SK-N-SH (cell line): ENCODE data around the gene UNC119. TPM values are rescaled to one million over a fixed set of nuclear protein-coding genes. Genes with fewer than 3 reads are reported as not detected.

Experiments
- CTCF ChIA-PET: fragments of 300-600, 350-600 bp; formaldehyde crosslinking; extraction: SDS; loops from one replicate; lab custom pipeline; 2021; lab: Yijun Ruan, JAX
- POLR2A ChIA-PET: fragments of 350-600 bp; sonication (Branson Sonifier 250); formaldehyde crosslinking; extraction: SDS; loops from one replicate; lab custom pipeline; 2020; ENCODE audit warnings: antibody characterized with exemption, inconsistent platforms; lab: Yijun Ruan, JAX
- DNase-seq: peaks from one replicate; pipeline ENCODE4 v3.0.0; 2012
- H2AFZ ChIP-seq: fragments of 200-600 bp; sonication (generic); 2 replicates; pipeline ENCODE4 v1.8.1; 2016; ENCODE audit warnings: antibody characterized with exemption, mild to moderate bottlenecking, low read depth
- H3F3A ChIP-seq: fragments of 200-600 bp; sonication (generic); replicated peaks from 2 replicates; pipeline ENCODE3; 2016; ENCODE audit warnings: antibody characterized with exemption, mild to moderate bottlenecking; ENCODE audit not compliant: insufficient read depth
- H3K27ac ChIP-seq, 2 experiments: fragments of 200-500 bp in 1 of 2; fragments of 200-600 bp in 1 of 2; sonication (Bioruptor generic) in 1 of 2; sonication (generic), shearing (Covaris generic) in 1 of 2; 2 replicates each; pipeline versions ENCODE4 v1.5.1 to v1.6.1; 2014 to 2016; ENCODE audit warnings: low read depth in 2 of 2, inconsistent platforms in 1 of 2, low read length in 1 of 2, mild to moderate bottlenecking in 1 of 2, mixed read lengths in 1 of 2
- H3K27me3 ChIP-seq: fragments of 200-600 bp; sonication (generic), shearing (Covaris generic); 2 replicates; pipeline ENCODE4 v1.6.1; 2016; ENCODE audit warnings: mixed run types; ENCODE audit not compliant: insufficient read depth
- H3K36me3 ChIP-seq, 2 experiments: fragments of 200-500 bp in 1 of 2; fragments of 200-600 bp in 1 of 2; sonication (Bioruptor generic) in 1 of 2; sonication (generic) in 1 of 2; replicated peaks in 1 of 2; 2 replicates each; pipeline versions ENCODE3 to v1.5.1; 2014 to 2016; ENCODE audit warnings: low read length in 1 of 2, mild to moderate bottlenecking in 1 of 2; ENCODE audit not compliant: insufficient read depth in 2 of 2, control insufficient read depth in 1 of 2
- H3K4me1 ChIP-seq, 2 experiments: fragments of 200-500 bp in 1 of 2; fragments of 200-600 bp in 1 of 2; sonication (Bioruptor generic) in 1 of 2; sonication (generic), shearing (Covaris generic) in 1 of 2; 2 replicates each; pipeline versions ENCODE4 v1.5.1 to v1.6.1; 2014 to 2016; ENCODE audit warnings: low read depth in 1 of 2, low read length in 1 of 2, mixed run types in 1 of 2; ENCODE audit not compliant: insufficient read depth in 2 of 2, control insufficient read depth in 1 of 2
- H3K4me2 ChIP-seq: fragments of 200-600 bp; sonication (generic), shearing (Covaris generic); 2 replicates; pipeline ENCODE4 v1.6.1; 2017; ENCODE audit warnings: mixed run types
- H3K4me3 ChIP-seq, 2 experiments: fragments of 200-500 bp in 1 of 2; fragments of 200-600 bp in 1 of 2; sonication (Bioruptor generic) in 1 of 2; sonication (generic), shearing (Covaris generic) in 1 of 2; 2 replicates each; pipeline versions ENCODE4 v1.5.1 to v1.8.1; 2014 to 2016; ENCODE audit warnings: low read depth in 2 of 2, inconsistent platforms in 1 of 2, low read length in 1 of 2, mild to moderate bottlenecking in 1 of 2, mixed read lengths in 1 of 2, moderate library complexity in 1 of 2
- H3K79me2 ChIP-seq: fragments of 200-600 bp; sonication (generic); 2 replicates; pipeline ENCODE4 v1.8.1; 2017; ENCODE audit warnings: mild to moderate bottlenecking; ENCODE audit not compliant: insufficient read depth
- H3K9ac ChIP-seq: fragments of 200-600 bp; sonication (generic); 2 replicates; pipeline ENCODE4 v1.6.1; 2017; ENCODE audit warnings: mixed run types
- H3K9me2 ChIP-seq: fragments of 200-600 bp; sonication (generic); 2 replicates; pipeline ENCODE4 v1.6.1; 2017; ENCODE audit warnings: mixed run types
- H3K9me3 ChIP-seq: fragments of 200-600 bp; sonication (generic); 2 replicates; pipeline ENCODE4 v1.6.1; 2017; ENCODE audit warnings: mixed run types, mild to moderate bottlenecking, moderate library complexity
- H4K20me1 ChIP-seq: fragments of 200-600 bp; sonication (generic); 2 replicates; pipeline ENCODE4 v1.6.1; 2017; ENCODE audit warnings: mild to moderate bottlenecking, mixed run types; ENCODE audit not compliant: insufficient read depth
- CHD2 ChIP-seq: fragments of 150-350 bp; IDR thresholded peaks from 2 replicates; pipeline ENCODE4 v1.6.1; 2018; ENCODE audit warnings: low read length; ENCODE audit not compliant: partially characterized antibody
- ELF1 ChIP-seq: IDR thresholded peaks from 2 replicates; pipeline ENCODE4 v1.4.0; 2012
- EP300 ChIP-seq, 2 experiments: IDR thresholded peaks; 2 replicates each; pipeline versions ENCODE4 v1.4.0 to v1.6.1; 2012; ENCODE audit warnings: borderline replicate concordance in 1 of 2, low read depth in 1 of 2, low read length in 1 of 2
- EZH2phosphoT487 ChIP-seq: fragments of 200-600 bp; sonication (generic); IDR thresholded peaks from 2 replicates; pipeline ENCODE4 v1.6.1; 2017; ENCODE audit warnings: low read depth, mixed run types, mild to moderate bottlenecking, antibody characterized with exemption, moderate library complexity, borderline replicate concordance
- FOXJ3 ChIP-seq: sonication (generic); formaldehyde crosslinking; IDR thresholded peaks from 2 replicates; pipeline ENCODE4 v1.5.1; 2020; ENCODE audit warnings: mild to moderate bottlenecking, missing genetic modification reagents
- GATA2 ChIP-seq: sonication (generic); formaldehyde crosslinking; IDR thresholded peaks from 2 replicates; pipeline ENCODE4 v1.5.0; 2020; ENCODE audit warnings: mild to moderate bottlenecking, missing genetic modification reagents
- JUND ChIP-seq: IDR thresholded peaks from 2 replicates; pipeline ENCODE4 v1.4.0; 2012
- MXI1 ChIP-seq: IDR thresholded peaks from 2 replicates; pipeline ENCODE4 v1.6.1; 2012; ENCODE audit warnings: mild to moderate bottlenecking, low read depth, low read length, improper control_type of control experiment
- NFIC ChIP-seq: IDR thresholded peaks from 2 replicates; pipeline ENCODE4 v1.4.0; 2012; ENCODE audit warnings: borderline replicate concordance
- NRF1 ChIP-seq: IDR thresholded peaks from 2 replicates; pipeline ENCODE4 v1.6.1; 2012; ENCODE audit warnings: low read depth, mild to moderate bottlenecking, low read length
- RCOR1 ChIP-seq: fragments of 150-350 bp; IDR thresholded peaks from 2 replicates; pipeline ENCODE4 v1.6.1; 2017; ENCODE audit warnings: antibody characterized with exemption, low read length
- RFX5 ChIP-seq: IDR thresholded peaks from 2 replicates; pipeline ENCODE4 v1.6.1; 2012; ENCODE audit warnings: mild to moderate bottlenecking, improper control_type of control experiment, low read length
- SMC3 ChIP-seq: IDR thresholded peaks from 2 replicates; pipeline ENCODE4 v1.6.1; 2012; ENCODE audit warnings: low read depth, low read length, improper control_type of control experiment
- TAF1 ChIP-seq: IDR thresholded peaks from 2 replicates; pipeline ENCODE4 v1.6.1; 2012; ENCODE audit warnings: low read depth, mild to moderate bottlenecking, low read length, moderate library complexity, borderline replicate concordance
- TEAD4 ChIP-seq: IDR thresholded peaks from 2 replicates; pipeline ENCODE4 v1.4.0; 2012; ENCODE audit warnings: mild to moderate bottlenecking, borderline replicate concordance; ENCODE audit not compliant: insufficient read depth
- YY1 ChIP-seq: IDR thresholded peaks from 2 replicates; pipeline ENCODE4 v1.4.0; 2012; ENCODE audit warnings: low read depth, mild to moderate bottlenecking
- WGBS: methylation state at CpG from one replicate; pipeline ENCODE4 v1.1.6; 2017; ENCODE audit warnings: low lambda C conversion rate; 5-methylcytosine and 5-hydroxymethylcytosine counted together
- polyA plus RNA-seq, 3 experiments: library from polyadenylated mRNA; depleted of rRNA; stranded (reverse); fragments of >200 nt; gene quantifications; 2 replicates each; pipeline ENCODE4 v1.2.3, GENCODE V29; 2012
- TF ChIP-seq, protein P1 (sequence below): fragments of 200-600 bp; sonication (generic); IDR thresholded peaks from 2 replicates; pipeline ENCODE4 v1.6.1; 2017; ENCODE audit warnings: antibody characterized with exemption, mild to moderate bottlenecking, moderate library complexity
- TF ChIP-seq, protein P2 (sequence below): fragments of 150-350 bp; IDR thresholded peaks from 2 replicates; pipeline ENCODE4 v1.6.1; 2017; ENCODE audit warnings: antibody characterized with exemption, low read length, low read depth, borderline replicate concordance
- TF ChIP-seq, protein P3 (sequence below): IDR thresholded peaks from 2 replicates; pipeline ENCODE4 v1.6.1; 2012; ENCODE audit warnings: mild to moderate bottlenecking, low read depth, low read length, moderate library complexity
- TF ChIP-seq, protein P4 (sequence below): IDR thresholded peaks from 2 replicates; pipeline ENCODE4 v1.4.0; 2012; ENCODE audit warnings: low read depth, borderline replicate concordance

UNC119 gene
- polyA plus RNA-seq, 1 of the 3 experiments (the other 2 are of a cell fraction) = 89.9 TPM

DNA sequence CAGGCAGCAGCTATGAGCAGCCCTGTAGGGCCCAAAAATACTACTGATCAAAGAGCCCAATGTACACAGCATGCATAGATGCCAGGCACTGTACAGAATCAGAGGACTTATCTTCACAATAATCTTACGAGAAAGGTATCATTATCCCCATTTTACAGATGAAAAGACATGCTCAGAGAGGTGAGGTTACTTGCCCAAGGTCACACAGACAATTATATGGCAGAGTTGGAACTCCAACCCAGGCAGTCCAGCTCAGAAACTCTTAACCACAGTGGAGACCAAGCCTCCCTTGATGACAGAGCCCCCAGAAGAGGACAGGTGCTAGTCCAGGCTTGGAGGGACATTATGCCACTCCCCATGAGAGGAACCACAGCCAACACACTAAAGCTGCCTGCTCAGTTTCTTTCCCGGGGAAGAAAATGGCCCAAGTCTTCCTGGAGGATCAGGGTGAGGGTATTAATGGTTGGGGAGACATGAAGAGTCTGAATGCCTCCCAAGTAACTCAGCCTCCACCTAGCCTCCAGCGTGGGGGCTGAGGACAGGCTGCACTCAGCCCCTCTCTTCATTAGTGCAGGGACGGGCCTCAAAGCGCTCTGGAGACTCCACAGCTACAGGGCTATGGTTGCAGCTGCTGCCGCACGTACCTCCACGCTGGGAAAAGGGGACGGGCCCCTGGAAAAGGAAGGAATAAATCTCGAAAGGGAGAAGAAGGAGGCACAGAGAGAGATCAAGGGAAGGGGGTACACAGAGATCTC is 826 bp downstream of the UNC119 start:
- H3K36me3 ChIP-seq = peaks cover 13 to 29% of the 10 kb centered on the region in 2 experiments
- H3K4me3 ChIP-seq = peak overlapping the region; percentile 70 to 90
- no peaks in the 10 kb centered on the region for H3K27me3 ChIP-seq
- peak overlapping the region; percentile 87 for H3K9ac ChIP-seq
- no peak for DNase-seq
- 19% methylated on average over 10 of the region's 10 CpGs for WGBS
- H3K79me2 ChIP-seq = peaks cover 16% of the 10 kb centered on the region
- ChIA-PET POLR2A (interaction anchor here (0.5 kb wide), 1 partner anchor 281 kb away, joined by 3 read pairs; no protein-coding TSS in a partner anchor), CTCF (interaction anchor here (1.2 to 7.0 kb wide), 5 partner anchors 11 to 60 kb away, joined by 3 to 87 read pairs (median 17); partner anchors contain the start of gene RSKR)
- peak overlapping the region; percentile 39 to 81; a peak in 1 of 4 replicates for H3K27ac ChIP-seq
- H4K20me1 ChIP-seq = peaks cover 15% of the 10 kb centered on the region
- peaks cover 5% of the 10 kb centered on the region for H3F3A ChIP-seq
- peaks cover 3 to 33% of the 10 kb centered on the region in 2 experiments; a peak in 2 of 4 replicates for H3K4me1 ChIP-seq
- H2AFZ ChIP-seq = no peak overlapping the region
- no peaks in the 10 kb centered on the region for H3K9me2 ChIP-seq
- H3K9me3 ChIP-seq = no peaks in the 10 kb centered on the region
- TF ChIP-seq TEAD4 = no peak
- no peak for TF ChIP-seq FOXJ3 (CRISPR knock-in tag)
- TF ChIP-seq GATA2 (CRISPR knock-in tag) = no peak
- TF ChIP-seq MXI1 = no peak
- TF ChIP-seq, protein P1, sequence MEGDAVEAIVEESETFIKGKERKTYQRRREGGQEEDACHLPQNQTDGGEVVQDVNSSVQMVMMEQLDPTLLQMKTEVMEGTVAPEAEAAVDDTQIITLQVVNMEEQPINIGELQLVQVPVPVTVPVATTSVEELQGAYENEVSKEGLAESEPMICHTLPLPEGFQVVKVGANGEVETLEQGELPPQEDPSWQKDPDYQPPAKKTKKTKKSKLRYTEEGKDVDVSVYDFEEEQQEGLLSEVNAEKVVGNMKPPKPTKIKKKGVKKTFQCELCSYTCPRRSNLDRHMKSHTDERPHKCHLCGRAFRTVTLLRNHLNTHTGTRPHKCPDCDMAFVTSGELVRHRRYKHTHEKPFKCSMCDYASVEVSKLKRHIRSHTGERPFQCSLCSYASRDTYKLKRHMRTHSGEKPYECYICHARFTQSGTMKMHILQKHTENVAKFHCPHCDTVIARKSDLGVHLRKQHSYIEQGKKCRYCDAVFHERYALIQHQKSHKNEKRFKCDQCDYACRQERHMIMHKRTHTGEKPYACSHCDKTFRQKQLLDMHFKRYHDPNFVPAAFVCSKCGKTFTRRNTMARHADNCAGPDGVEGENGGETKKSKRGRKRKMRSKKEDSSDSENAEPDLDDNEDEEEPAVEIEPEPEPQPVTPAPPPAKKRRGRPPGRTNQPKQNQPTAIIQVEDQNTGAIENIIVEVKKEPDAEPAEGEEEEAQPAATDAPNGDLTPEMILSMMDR = no peak
- no peak for TF ChIP-seq EP300 (IDR thresholded peaks at IDR 0.05; ENCODE audit: borderline replicate concordance in 1 of 2, low read depth in 1 of 2, low read length in 1 of 2)
- no peak for TF ChIP-seq SMC3
- no peak for TF ChIP-seq NFIC
- TF ChIP-seq YY1 = no peak
- no peak for TF ChIP-seq EZH2phosphoT487
- TF ChIP-seq NRF1 = no peak
- TF ChIP-seq, protein P2, sequence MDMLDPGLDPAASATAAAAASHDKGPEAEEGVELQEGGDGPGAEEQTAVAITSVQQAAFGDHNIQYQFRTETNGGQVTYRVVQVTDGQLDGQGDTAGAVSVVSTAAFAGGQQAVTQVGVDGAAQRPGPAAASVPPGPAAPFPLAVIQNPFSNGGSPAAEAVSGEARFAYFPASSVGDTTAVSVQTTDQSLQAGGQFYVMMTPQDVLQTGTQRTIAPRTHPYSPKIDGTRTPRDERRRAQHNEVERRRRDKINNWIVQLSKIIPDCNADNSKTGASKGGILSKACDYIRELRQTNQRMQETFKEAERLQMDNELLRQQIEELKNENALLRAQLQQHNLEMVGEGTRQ = no peak
- TF ChIP-seq RFX5 = no peak
- TF ChIP-seq, protein P3, sequence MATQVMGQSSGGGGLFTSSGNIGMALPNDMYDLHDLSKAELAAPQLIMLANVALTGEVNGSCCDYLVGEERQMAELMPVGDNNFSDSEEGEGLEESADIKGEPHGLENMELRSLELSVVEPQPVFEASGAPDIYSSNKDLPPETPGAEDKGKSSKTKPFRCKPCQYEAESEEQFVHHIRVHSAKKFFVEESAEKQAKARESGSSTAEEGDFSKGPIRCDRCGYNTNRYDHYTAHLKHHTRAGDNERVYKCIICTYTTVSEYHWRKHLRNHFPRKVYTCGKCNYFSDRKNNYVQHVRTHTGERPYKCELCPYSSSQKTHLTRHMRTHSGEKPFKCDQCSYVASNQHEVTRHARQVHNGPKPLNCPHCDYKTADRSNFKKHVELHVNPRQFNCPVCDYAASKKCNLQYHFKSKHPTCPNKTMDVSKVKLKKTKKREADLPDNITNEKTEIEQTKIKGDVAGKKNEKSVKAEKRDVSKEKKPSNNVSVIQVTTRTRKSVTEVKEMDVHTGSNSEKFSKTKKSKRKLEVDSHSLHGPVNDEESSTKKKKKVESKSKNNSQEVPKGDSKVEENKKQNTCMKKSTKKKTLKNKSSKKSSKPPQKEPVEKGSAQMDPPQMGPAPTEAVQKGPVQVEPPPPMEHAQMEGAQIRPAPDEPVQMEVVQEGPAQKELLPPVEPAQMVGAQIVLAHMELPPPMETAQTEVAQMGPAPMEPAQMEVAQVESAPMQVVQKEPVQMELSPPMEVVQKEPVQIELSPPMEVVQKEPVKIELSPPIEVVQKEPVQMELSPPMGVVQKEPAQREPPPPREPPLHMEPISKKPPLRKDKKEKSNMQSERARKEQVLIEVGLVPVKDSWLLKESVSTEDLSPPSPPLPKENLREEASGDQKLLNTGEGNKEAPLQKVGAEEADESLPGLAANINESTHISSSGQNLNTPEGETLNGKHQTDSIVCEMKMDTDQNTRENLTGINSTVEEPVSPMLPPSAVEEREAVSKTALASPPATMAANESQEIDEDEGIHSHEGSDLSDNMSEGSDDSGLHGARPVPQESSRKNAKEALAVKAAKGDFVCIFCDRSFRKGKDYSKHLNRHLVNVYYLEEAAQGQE = no peak
- TF ChIP-seq TAF1 = no peak
- TF ChIP-seq CHD2 = no peak
- TF ChIP-seq, protein P4, sequence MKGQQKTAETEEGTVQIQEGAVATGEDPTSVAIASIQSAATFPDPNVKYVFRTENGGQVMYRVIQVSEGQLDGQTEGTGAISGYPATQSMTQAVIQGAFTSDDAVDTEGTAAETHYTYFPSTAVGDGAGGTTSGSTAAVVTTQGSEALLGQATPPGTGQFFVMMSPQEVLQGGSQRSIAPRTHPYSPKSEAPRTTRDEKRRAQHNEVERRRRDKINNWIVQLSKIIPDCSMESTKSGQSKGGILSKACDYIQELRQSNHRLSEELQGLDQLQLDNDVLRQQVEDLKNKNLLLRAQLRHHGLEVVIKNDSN = no peak
- TF ChIP-seq JUND = no peak
- TF ChIP-seq RCOR1 = no peak
- no peak for TF ChIP-seq ELF1
- peak overlapping the region; percentile 89 for H3K4me2 ChIP-seq
